ENCODE measurements around the gene TCEANC2.

DNA sequence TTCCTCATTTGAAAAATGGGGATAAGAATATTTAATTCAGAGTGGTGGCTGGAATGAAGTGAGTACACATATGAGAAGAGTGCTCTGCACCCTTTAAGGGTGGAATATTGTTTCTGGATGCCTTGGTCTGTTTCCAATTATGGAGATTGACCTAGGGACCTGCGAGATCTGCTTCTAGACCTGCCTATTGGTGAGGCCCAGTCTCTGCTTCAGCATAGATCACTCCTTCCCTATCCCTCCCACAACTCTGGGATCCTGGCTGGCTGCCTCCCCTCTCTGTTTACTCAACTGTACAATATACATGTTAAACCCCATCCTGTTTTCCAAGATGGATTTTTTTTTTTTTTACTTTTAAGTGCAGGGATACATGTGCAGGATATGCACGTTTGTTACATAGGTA lies 29.1 kb upstream of the TCEANC2 start:
- TF ChIP-seq, protein P1, sequence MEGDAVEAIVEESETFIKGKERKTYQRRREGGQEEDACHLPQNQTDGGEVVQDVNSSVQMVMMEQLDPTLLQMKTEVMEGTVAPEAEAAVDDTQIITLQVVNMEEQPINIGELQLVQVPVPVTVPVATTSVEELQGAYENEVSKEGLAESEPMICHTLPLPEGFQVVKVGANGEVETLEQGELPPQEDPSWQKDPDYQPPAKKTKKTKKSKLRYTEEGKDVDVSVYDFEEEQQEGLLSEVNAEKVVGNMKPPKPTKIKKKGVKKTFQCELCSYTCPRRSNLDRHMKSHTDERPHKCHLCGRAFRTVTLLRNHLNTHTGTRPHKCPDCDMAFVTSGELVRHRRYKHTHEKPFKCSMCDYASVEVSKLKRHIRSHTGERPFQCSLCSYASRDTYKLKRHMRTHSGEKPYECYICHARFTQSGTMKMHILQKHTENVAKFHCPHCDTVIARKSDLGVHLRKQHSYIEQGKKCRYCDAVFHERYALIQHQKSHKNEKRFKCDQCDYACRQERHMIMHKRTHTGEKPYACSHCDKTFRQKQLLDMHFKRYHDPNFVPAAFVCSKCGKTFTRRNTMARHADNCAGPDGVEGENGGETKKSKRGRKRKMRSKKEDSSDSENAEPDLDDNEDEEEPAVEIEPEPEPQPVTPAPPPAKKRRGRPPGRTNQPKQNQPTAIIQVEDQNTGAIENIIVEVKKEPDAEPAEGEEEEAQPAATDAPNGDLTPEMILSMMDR (IDR thresholded peaks at IDR 0.05; ENCODE audit: low read length), result no peak
- TF ChIP-seq EZH2 (IDR thresholded peaks at IDR 0.05; ENCODE audit: borderline replicate concordance, low read length), result no peak
